Measurements from ENCODE around the gene C16orf87.

- TF ChIP-seq POLR2A (IDR thresholded peaks at IDR 0.05), result no peak
- peak; percentile 80 to 91 (median 82) for TF ChIP-seq CTCF (IDR thresholded peaks at IDR 0.05)
- TF ChIP-seq EP300 (IDR thresholded peaks at IDR 0.05), result peak in 1 of 2 donors; percentile 52
Observed at GRCh38 chr16:46853713-46854443, 22.9 kb upstream of the C16orf87 start.

Data from tibial nerve (tissue), 4 donors.